ENCODE measurements around the gene FBLN1.
"Not testable (repeated sequence)": the region's sequence is repeated elsewhere in the genome, so short reads cannot be mapped to it uniquely, and the experiment has no call there.

FBLN1 gene

DNA sequence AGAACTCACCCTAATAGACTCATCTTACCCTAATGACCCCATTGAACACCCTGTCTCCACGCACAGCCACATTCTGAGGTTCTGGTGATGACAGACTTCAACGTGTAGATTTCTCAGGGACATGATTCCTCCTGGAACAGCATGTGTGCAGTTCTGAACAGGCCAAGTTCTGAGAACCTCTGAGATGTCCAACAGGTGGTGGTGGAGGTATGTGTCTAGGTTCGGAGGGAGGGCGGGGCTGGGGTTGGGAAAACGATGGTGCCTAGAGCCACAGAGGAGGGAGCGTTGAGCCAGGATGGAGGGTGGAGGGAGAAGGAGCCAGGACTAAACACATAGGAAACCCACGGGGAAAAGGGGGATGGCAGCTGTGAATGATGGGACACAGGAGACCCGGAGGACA, 43.4 kb upstream of the FBLN1 start:
- TF ChIP-seq ZFX (IDR thresholded peaks at IDR 0.05; ENCODE audit: borderline replicate concordance): no peak
- TF ChIP-seq, protein P1, sequence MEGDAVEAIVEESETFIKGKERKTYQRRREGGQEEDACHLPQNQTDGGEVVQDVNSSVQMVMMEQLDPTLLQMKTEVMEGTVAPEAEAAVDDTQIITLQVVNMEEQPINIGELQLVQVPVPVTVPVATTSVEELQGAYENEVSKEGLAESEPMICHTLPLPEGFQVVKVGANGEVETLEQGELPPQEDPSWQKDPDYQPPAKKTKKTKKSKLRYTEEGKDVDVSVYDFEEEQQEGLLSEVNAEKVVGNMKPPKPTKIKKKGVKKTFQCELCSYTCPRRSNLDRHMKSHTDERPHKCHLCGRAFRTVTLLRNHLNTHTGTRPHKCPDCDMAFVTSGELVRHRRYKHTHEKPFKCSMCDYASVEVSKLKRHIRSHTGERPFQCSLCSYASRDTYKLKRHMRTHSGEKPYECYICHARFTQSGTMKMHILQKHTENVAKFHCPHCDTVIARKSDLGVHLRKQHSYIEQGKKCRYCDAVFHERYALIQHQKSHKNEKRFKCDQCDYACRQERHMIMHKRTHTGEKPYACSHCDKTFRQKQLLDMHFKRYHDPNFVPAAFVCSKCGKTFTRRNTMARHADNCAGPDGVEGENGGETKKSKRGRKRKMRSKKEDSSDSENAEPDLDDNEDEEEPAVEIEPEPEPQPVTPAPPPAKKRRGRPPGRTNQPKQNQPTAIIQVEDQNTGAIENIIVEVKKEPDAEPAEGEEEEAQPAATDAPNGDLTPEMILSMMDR (IDR thresholded peaks at IDR 0.05): no peak
- no peak overlapping the region for H3K27ac ChIP-seq

DNA sequence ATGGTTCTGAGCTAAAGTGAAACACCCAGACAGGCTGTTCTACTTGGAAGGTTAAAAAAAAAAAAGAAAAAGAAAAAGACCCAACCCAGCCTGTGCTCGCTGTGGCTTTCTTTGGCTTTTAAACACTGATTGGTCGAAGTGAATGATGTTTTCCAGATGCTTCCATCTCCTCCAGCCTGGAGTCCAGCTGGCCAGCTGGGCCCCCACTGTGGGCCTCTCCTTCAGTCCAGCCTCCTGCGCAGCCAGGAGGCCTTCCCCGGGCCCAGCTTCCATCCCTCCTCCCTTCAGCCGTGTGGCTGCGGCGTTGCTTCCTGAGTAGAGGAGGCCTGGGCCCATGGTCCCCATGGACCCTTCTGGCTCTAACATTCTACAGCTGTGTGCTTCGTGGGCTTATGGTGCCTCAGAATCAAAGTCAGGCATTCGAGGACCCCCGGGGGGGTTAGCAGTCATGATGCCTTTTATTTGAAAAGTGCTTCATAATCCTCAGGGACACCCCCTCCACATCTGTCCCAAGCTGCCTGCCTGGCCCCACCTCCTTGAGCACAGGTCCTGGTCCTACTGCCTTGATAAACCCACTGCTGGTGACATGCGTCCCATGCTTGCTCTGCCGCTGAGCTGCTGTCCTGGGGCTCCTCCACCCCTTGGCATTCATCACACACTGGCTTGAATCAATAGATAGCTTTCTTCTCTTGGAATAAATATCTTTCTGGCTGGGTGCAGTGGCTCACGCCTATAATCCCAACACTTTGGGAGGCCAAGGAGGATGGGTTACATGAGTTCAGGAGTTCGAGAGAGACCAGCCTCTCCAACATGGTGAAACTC, 42.2 kb upstream of the FBLN1 start:
- TF ChIP-seq, protein P1 (IDR thresholded peaks at IDR 0.05): no peak
- TF ChIP-seq ZFX (IDR thresholded peaks at IDR 0.05; ENCODE audit: borderline replicate concordance): no peak

DNA sequence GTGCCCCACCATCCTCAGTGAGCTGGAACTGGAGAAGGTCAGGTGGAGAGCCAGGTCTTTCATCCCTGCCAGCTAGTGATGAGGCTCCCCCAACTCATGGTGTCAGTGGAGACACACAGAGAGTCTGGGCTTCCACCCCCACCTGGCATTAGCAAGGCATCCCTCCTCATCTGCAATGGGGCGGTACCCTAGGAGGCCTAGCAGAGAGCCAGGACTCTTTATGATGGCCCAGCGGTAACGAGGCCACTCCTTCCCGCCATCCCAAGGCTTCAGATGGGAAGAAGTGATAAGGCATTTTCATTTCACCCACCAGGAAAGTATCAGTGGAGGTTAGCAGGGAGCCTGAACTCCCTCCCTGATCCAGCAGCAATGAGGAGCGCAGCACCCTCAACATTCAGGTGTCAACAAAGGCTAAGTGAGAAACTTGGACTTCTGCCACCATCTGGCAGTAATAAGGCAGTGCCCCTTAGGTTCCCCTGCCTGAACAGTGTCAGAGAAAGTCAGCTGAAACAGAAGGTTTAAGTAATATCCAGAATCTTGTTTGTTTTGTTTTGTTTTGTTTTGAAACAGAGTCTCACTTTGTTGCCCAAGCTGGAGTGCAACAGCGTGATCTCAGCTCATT, 40.5 kb upstream of the FBLN1 start:
- TF ChIP-seq, protein P1 (IDR thresholded peaks at IDR 0.05): no peak
- no peak for TF ChIP-seq ZFX (IDR thresholded peaks at IDR 0.05; ENCODE audit: borderline replicate concordance)
- H3K27ac ChIP-seq: no peak overlapping the region

More for the DNA sequence above, 42.2 kb upstream of the FBLN1 start:
- no peak overlapping the region for H3K27ac ChIP-seq

DNA sequence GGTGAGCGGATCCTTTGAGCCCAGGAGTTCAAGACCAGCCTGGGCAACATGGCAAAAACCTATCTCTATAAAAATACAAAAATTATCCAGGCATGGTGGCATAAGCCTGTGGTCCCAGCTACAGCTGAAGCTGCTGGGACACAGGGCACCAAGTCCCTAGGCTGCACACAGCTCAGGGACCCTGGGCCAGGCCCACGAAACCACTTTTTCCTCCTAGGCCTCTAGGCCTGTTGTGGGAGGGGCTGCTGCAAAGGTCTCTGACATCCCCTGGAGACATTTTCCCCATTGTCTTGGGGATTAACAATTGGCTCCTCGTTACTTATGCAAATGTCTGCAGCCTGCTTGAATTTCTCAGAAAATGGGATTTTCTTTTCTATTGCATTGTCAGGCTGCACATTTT, 39.0 kb upstream of the FBLN1 start:
- H3K27ac ChIP-seq: not testable (repeated sequence)

DNA sequence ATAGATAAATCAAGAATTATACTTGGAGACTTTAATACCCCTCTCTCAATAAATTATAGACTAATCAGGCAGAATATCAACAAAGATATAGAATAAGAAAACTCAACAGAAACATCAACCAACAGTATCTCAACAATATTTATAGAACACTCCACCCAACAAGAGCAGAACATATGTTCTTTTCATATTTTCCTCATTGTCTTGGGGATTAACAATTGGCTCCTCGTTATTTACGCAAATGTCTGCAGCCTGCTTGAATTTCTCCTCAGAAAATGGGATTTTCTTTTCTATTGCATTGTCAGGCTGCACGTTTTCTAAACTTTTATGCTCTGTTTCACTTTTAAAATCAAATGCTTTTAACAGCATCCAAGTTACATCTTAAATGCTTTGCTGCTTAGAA, 37.0 kb upstream of the FBLN1 start:
- no peak for TF ChIP-seq ZFX (IDR thresholded peaks at IDR 0.05; ENCODE audit: borderline replicate concordance)
- TF ChIP-seq, protein P1 (IDR thresholded peaks at IDR 0.05): no peak
- no peak overlapping the region for H3K27ac ChIP-seq

DNA sequence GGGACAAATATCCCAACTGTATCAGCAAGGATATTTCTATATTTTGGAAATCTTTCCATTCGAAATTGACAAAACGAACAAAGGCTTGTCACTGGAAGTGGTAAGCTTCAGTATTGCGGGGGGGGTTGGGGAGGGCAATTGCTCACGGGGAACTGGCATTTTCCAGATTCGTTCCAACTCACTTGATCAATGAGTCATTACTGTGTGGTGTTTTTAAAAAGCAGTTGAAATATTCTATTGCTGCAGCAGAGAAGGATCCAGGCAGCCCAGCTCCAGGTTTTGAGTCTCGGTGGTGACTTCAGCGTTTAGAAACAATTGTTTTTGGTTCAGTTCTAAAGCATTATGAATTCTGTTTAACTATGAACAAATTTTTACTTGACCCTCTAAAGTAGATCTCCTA, 33.8 kb upstream of the FBLN1 start:
- H3K27ac ChIP-seq: no peak overlapping the region
- TF ChIP-seq, protein P1 (IDR thresholded peaks at IDR 0.05): no peak
- no peak for TF ChIP-seq ZFX (IDR thresholded peaks at IDR 0.05; ENCODE audit: borderline replicate concordance)

DNA sequence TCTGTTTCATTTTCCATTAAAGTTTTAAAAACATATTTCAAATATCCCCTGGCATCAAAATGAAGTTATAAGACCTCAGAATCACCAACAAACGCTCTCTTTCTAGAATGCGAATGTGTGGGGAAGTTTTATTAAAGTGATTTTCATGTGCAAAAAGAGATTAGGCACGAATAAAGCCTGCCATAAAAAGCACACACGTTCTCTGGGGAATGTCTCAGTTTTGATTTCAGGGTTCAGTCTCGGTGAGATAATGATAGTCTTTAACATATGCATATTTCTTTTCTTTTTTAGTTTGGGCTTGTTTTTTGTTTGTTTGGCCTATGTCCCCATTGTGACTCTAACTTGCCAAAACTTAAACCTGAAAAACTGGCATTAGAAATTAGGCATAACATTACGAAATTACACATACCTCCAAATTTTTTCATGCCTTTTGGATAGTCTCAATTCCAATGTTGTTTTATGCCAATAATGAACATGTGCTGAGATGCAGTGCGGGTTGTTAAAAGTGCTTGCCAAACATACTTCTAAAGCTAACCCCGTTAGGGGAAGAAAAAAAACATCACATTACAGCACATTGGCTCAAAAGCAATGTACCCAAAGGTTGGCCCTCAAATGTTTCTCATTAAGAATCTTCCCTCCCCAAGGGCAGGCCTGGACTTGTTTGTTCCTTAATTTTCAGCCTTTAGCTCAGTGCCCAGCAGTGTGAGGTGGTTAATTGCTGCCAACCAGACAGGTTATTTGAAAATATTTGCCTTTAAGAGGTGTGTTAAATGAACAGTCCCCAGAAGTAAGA, 33.2 kb upstream of the FBLN1 start:
- TF ChIP-seq ZFX (IDR thresholded peaks at IDR 0.05; ENCODE audit: borderline replicate concordance): no peak
- TF ChIP-seq, protein P1 (IDR thresholded peaks at IDR 0.05): no peak
- H3K27ac ChIP-seq: no peak overlapping the region
